ENCODE measurements around the gene TSNAX. TPM values are rescaled to one million over a fixed set of nuclear protein-coding genes. Genes with fewer than 3 reads are reported as not detected.

Gene TSNAX
- total and polyA plus RNA-seq, 9 donors, result 19.9 to 43.0 (median 32.0) TPM

- DNase-seq, result peak in 2 of 5 donors; percentile 34 to 42
- intact Hi-C loops (cut with DNase I), result loop anchor here in 1 of 4 donors (10.0 kb wide), 1 partner anchor 103 kb away; the partner anchor contains the start of gene EGLN1
- peak overlapping the region in 1 of 2 donors; percentile 95 for H3K27ac ChIP-seq
- WGBS, 3 donors, result 41 to 48% (median 42%) methylated on average over 15 of the region's 15 CpGs
- peaks cover 6% of the 10 kb centered on the region for H3K4me1 ChIP-seq (ENCODE audit: insufficient read depth)
- H3K36me3 ChIP-seq, result no peaks in the 10 kb centered on the region
- TF ChIP-seq CTCF (IDR thresholded peaks at IDR 0.05) (no peak), EP300 (IDR thresholded peaks at IDR 0.05) (no peak)
- no peaks in the 10 kb centered on the region for H3K9me3 ChIP-seq
- H3K4me3 ChIP-seq, result peak overlapping the region; percentile 91
- H3K27me3 ChIP-seq, result no peaks in the 10 kb centered on the region
Measured at GRCh38 chr1:231527586-231528171, 790 bp upstream of the TSNAX start.

- intact Hi-C loops (cut with DNase I), result loop anchor here in 1 of 4 donors (10.0 kb wide), 1 partner anchor 118 kb away; no protein-coding TSS in a partner anchor
- H3K27ac ChIP-seq, result no peak overlapping the region
- no peak overlapping the region for H3K4me3 ChIP-seq
- WGBS, 3 donors, result 94 to 95% (median 95%) methylated on average over 7 of the region's 7 CpGs
- DNase-seq, result no peak
- no peaks in the 10 kb centered on the region for H3K36me3 ChIP-seq
- no peaks in the 10 kb centered on the region for H3K27me3 ChIP-seq
- TF ChIP-seq EP300 (IDR thresholded peaks at IDR 0.05) (no peak), CTCF (IDR thresholded peaks at IDR 0.05) (no peak), POLR2A (IDR thresholded peaks at IDR 0.05) (no peak)
- H3K4me1 ChIP-seq (ENCODE audit: insufficient read depth), result peaks cover 6% of the 10 kb centered on the region
- no peaks in the 10 kb centered on the region for H3K9me3 ChIP-seq
Measured at GRCh38 chr1:231533240-231533639, 4.8 kb downstream of the TSNAX start.

GRCh38 chr1:231534703-231535159, 6.3 kb downstream of the TSNAX start:
- peaks cover 5% of the 10 kb centered on the region for H3K4me1 ChIP-seq (ENCODE audit: insufficient read depth)
- DNase-seq, result no peak
- H3K4me3 ChIP-seq, result no peak overlapping the region
- H3K27me3 ChIP-seq, result no peaks in the 10 kb centered on the region
- no peaks in the 10 kb centered on the region for H3K36me3 ChIP-seq
- no peak for TF ChIP-seq POLR2A (IDR thresholded peaks at IDR 0.05)
- no peak for TF ChIP-seq EP300 (IDR thresholded peaks at IDR 0.05)
- TF ChIP-seq CTCF (IDR thresholded peaks at IDR 0.05), result no peak
- intact Hi-C loops (cut with DNase I), result loop anchor here in 1 of 4 donors (10.0 kb wide), 1 partner anchor 120 kb away; no protein-coding TSS in a partner anchor
- WGBS, 3 donors, result 44 to 59% (median 44%) methylated on average over 4 of the region's 4 CpGs
- H3K27ac ChIP-seq, result no peak overlapping the region
- no peaks in the 10 kb centered on the region for H3K9me3 ChIP-seq

GRCh38 chr1:231536099-231536498, 7.6 kb downstream of the TSNAX start:
- intact Hi-C loops (cut with DNase I), result loop anchor here in 1 of 4 donors (10.0 kb wide), 1 partner anchor 121 kb away; no protein-coding TSS in a partner anchor
- 81 to 88% (median 83%) methylated on average over 2 of the region's 2 CpGs for WGBS, 3 donors
- Histone ChIP-seq H3K9me3 (no peaks in the 10 kb centered on the region), H3K4me1 (ENCODE audit: insufficient read depth) (peaks cover 1% of the 10 kb centered on the region), H3K36me3 (no peaks in the 10 kb centered on the region), H3K27ac (no peak overlapping the region), H3K27me3 (no peaks in the 10 kb centered on the region), H3K4me3 (no peak overlapping the region)
- TF ChIP-seq CTCF (IDR thresholded peaks at IDR 0.05), result no peak
- no peak for TF ChIP-seq POLR2A (IDR thresholded peaks at IDR 0.05)
- no peak for DNase-seq
